22Rv1 (cell line): Measurements from ENCODE around the gene AKAP6.

Experiments
- H3K27ac ChIP-seq: fragments of 450-650 bp; 2 replicates; pipeline ENCODE4 v1.5.1; 2017
- ZFX ChIP-seq: fragments of 450-650 bp; IDR thresholded peaks from 2 replicates; pipeline ENCODE4 v1.6.1; 2017; ENCODE audit warnings: antibody characterized with exemption, borderline replicate concordance
- TF ChIP-seq, protein P1 (sequence below): fragments of 450-650 bp; IDR thresholded peaks from 2 replicates; pipeline ENCODE4 v1.5.1; 2017; ENCODE audit warnings: mild to moderate bottlenecking

AKAP6 gene

DNA sequence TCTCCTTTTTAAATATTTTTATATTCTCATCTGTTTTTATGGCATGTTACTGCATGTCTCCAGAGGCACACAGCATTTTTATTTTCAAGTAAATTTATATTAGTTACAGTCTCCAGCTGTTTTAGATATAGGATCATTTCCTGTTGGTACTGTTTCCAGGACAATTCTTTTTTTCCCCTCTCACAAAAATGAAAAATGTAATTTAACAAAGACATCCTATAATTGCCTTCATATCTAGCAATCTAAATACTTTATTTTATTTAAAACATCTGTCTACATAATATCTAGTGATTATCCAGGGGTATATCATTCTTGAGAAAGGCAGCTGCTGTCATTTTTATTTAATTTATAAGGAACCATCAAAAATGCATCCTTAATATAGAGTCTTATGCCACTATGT lies 337.2 kb downstream of the AKAP6 start:
- H3K27ac ChIP-seq, result no peak overlapping the region
- TF ChIP-seq, protein P1, sequence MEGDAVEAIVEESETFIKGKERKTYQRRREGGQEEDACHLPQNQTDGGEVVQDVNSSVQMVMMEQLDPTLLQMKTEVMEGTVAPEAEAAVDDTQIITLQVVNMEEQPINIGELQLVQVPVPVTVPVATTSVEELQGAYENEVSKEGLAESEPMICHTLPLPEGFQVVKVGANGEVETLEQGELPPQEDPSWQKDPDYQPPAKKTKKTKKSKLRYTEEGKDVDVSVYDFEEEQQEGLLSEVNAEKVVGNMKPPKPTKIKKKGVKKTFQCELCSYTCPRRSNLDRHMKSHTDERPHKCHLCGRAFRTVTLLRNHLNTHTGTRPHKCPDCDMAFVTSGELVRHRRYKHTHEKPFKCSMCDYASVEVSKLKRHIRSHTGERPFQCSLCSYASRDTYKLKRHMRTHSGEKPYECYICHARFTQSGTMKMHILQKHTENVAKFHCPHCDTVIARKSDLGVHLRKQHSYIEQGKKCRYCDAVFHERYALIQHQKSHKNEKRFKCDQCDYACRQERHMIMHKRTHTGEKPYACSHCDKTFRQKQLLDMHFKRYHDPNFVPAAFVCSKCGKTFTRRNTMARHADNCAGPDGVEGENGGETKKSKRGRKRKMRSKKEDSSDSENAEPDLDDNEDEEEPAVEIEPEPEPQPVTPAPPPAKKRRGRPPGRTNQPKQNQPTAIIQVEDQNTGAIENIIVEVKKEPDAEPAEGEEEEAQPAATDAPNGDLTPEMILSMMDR, result no peak
- no peak for TF ChIP-seq ZFX

DNA sequence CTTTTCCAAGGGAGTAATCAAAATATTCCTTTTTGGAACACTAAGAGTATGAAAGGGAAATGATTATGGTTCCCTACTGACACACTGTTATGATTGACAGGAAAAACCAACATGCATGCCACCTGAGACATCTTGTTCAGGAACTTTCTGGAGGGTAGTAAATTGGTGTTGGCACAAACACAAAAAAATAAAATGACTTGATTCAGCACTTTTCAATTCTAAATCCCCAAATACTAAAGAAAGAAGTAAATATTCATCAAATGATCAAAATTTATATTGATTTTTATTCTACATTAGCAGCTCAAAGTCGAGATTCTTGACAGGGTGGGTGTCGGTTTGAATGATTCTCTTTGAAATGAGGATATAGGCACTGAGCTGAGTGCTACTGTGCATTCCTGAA lies 338.2 kb downstream of the AKAP6 start:
- no peak for TF ChIP-seq ZFX
- TF ChIP-seq, protein P1, result no peak
- H3K27ac ChIP-seq, result peak overlapping the region; percentile 58

DNA sequence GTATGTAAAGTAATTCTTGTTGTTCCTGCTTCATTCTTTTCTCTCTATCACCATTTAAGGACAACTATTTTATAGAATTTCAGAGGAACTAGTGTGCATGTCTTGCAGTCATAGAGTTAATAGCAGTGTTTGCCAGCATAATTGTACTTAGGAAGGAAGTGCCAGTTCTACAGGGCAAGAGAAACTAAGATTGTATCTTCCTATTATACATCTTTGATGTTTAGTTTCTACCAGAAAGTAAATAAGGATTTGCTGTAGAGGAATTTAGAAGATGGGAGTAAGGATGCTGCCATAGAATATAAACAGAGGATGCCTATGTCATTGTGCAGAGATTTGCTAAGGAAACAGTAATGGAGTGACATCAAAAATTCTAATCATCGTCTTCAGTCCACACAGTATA lies 338.7 kb downstream of the AKAP6 start:
- TF ChIP-seq, protein P1, result no peak
- TF ChIP-seq ZFX, result no peak
- peak overlapping the region; percentile 58 for H3K27ac ChIP-seq

DNA sequence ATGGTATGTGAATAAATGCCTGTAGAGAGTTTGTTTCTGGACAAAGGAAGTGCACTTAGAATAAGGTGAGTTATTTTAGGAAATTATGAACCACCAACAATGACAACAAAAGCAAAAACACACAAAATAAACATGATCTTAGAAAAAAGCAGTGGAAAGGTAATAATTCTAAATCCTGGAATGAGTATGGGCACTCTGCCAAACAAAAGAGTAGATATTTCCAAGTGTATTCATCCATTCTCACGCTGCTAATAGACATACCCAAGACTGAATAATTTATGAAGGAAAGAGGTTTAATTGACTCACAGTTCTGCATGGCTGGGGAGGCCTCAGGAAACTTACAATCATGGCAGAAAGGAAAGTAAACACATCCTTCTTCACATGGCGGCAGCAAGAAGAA lies 340.3 kb downstream of the AKAP6 start:
- TF ChIP-seq, protein P1, result no peak
- no peak for TF ChIP-seq ZFX
- no peak overlapping the region for H3K27ac ChIP-seq

DNA sequence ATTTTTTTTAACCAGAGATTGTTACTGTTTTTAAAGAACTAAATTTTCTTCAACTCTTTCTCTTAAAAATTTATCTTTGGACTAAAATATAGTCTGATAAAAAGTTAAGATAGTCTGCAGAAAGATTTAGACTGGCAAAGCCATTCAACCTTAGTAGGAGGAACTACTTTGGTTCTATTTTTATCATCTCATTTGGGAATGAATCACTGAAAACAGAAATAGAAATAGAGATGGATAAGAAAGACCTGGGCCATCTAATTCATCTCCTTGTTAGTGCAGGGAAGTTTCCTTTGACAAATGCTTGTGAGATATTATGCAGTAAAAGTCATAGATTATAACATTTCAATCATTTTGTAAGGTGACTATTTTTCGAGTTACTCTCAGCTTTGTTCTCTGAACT lies 346.3 kb downstream of the AKAP6 start:
- H3K27ac ChIP-seq, result no peak overlapping the region
- TF ChIP-seq, protein P1, result no peak
- no peak for TF ChIP-seq ZFX

DNA sequence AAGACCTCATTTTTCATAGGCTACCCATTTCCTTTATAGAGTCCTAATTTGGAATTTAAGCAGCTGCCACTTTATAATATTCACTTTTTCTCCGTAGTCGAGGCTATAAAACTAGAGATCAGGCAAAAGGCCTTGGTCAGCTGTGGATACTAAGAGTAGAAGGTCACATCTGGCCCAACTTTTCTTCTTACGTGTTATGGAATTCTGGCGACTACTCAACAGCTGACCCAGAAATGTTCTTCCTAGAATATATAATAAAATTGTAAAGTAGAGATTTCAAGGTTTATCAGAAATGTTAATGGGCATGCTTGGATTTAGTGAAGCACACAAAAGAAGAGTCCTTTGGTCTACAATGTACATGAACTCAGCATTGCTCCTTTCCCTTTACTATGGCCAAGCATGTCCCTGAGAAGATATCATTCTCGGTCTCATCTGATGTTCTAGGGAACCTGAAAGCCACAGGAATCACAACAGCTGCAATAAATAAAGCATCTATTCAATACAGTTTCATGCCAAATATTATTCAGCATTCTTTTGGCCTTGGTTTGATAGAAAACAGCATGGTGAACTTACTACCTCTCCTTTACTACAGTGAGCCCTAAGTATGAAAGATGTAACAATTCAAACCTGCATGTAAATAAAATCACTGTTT lies 348.2 kb downstream of the AKAP6 start:
- no peak for TF ChIP-seq ZFX
- TF ChIP-seq, protein P1, result no peak
- no peak overlapping the region for H3K27ac ChIP-seq

DNA sequence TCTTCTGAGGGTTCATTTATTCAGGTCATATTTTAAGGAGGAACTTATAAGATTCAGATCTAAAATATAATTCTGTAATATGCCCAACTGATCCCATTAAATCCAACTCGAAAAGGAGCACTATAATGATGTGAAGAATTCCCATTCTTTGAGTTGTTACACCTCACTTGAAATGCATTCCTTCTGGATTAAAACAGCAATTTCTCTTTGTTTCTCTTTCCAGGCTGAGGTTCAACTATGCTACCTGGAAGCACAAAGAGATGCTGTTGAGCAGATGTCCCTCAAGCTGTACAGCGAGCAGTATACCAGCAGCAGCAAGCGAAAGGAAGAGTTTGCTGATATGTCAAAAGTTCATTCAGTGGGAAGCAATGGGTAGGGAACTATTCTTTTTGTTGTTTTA lies 349.0 kb downstream of the AKAP6 start:
- TF ChIP-seq ZFX, result no peak
- TF ChIP-seq, protein P1, result no peak
- H3K27ac ChIP-seq, result no peak overlapping the region
